ENCODE data around the gene TMEM115.

The TMEM115 gene

DNA sequence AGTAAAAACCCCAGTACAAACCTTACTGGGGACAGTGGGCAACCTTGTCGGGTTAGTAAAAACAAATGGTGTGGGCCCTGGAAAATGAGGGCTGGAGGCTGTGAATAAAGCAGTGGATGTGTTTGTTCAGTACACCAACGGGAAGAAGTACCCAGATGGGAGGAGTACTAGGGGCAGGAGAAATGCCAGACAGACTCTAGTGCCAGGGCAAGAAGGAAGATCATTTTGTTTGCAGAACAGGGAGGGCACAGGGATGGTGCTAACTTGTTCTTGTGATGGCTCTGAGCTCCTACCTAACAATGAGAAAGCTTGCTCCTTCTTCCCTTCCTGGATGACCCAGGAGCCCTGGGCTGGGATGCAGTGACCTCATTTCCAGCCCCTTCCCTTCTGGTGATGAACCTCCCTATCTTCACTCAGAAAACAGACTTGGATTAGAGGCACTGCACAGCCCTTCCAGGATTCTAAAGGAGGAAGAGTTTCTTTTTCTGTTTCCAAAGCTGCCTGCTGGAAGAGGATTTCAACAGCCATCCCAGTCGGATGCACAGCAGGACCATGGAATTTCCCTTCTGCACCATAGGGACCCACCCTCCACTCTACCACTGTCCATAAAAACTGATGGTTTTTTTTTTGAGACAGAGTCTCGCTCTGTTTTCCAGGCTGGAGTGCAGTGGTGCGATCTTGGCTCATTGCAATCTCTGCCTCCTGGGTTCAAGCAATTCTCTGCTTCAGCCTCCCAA is 24.8 kb downstream of the TMEM115 start:
- H2AFZ ChIP-seq (ENCODE audit: low read depth, low read length), result no peak overlapping the region
- H3K27ac ChIP-seq (ENCODE audit: low read length), result no peak overlapping the region
- H3K4me1 ChIP-seq (ENCODE audit: low read length), result peaks cover 21% of the 10 kb centered on the region
- no peak overlapping the region for H3K4me2 ChIP-seq (ENCODE audit: low read length)
- H3K9me3 ChIP-seq (ENCODE audit: insufficient read depth, low read length), result no peaks in the 10 kb centered on the region
- no peaks in the 10 kb centered on the region for H3K27me3 ChIP-seq (ENCODE audit: low read depth, low read length)
- no peak overlapping the region for H3K4me3 ChIP-seq (ENCODE audit: low read length)
- H3K36me3 ChIP-seq (replicated peaks; ENCODE audit: low read depth, low read length), result peaks cover 51% of the 10 kb centered on the region
- TF ChIP-seq EZH2phosphoT487 (IDR thresholded peaks at IDR 0.05; ENCODE audit: low read depth), result no peak
- TF ChIP-seq, protein P1, sequence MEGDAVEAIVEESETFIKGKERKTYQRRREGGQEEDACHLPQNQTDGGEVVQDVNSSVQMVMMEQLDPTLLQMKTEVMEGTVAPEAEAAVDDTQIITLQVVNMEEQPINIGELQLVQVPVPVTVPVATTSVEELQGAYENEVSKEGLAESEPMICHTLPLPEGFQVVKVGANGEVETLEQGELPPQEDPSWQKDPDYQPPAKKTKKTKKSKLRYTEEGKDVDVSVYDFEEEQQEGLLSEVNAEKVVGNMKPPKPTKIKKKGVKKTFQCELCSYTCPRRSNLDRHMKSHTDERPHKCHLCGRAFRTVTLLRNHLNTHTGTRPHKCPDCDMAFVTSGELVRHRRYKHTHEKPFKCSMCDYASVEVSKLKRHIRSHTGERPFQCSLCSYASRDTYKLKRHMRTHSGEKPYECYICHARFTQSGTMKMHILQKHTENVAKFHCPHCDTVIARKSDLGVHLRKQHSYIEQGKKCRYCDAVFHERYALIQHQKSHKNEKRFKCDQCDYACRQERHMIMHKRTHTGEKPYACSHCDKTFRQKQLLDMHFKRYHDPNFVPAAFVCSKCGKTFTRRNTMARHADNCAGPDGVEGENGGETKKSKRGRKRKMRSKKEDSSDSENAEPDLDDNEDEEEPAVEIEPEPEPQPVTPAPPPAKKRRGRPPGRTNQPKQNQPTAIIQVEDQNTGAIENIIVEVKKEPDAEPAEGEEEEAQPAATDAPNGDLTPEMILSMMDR (IDR thresholded peaks at IDR 0.05; ENCODE audit: low read depth, low read length), result no peak
- H3K9ac ChIP-seq (ENCODE audit: low read length), result no peak overlapping the region
- H3K79me2 ChIP-seq (ENCODE audit: low read length), result peaks cover 72% of the 10 kb centered on the region
- H4K20me1 ChIP-seq (ENCODE audit: insufficient read depth, low read length), result peaks cover 15% of the 10 kb centered on the region

DNA sequence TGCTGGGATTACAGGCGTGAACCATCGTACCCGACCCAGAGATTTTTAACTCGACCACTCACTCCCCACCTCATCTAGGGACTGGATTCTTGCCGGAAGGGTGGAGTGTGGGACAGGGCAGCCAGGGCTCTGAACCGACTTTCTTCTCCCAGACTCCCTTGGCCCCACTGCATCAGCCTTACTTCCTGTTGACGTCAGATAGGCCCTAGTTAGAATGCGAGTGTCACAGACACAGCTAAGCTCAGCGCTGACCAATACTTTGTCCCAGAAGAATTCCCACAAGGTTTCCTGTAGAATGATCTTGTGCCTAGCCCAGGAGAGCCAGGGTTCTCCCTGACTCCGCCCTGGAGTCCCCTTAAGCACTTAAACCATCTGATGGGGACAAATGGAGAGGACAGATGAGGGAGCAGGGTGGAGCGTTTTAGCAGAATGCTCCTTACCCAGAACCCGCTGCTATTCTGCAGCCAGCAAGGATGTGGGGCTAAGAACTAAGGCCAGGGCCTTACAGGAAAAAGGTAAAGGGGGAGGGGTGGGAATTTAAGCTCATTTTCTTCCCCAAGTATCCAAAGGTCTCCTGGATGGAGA is 25.5 kb downstream of the TMEM115 start:
- no peak overlapping the region for H3K4me2 ChIP-seq (ENCODE audit: low read length)
- H3K36me3 ChIP-seq (replicated peaks; ENCODE audit: low read depth, low read length), result peaks cover 53% of the 10 kb centered on the region
- no peaks in the 10 kb centered on the region for H3K27me3 ChIP-seq (ENCODE audit: low read depth, low read length)
- no peak overlapping the region for H3K9ac ChIP-seq (ENCODE audit: low read length)
- peaks cover 18% of the 10 kb centered on the region for H3K4me1 ChIP-seq (ENCODE audit: low read length)
- H4K20me1 ChIP-seq (ENCODE audit: insufficient read depth, low read length), result peaks cover 15% of the 10 kb centered on the region
- no peak for TF ChIP-seq EZH2phosphoT487 (IDR thresholded peaks at IDR 0.05; ENCODE audit: low read depth)
- TF ChIP-seq, protein P1 (IDR thresholded peaks at IDR 0.05; ENCODE audit: low read depth, low read length), result no peak
- peaks cover 71% of the 10 kb centered on the region for H3K79me2 ChIP-seq (ENCODE audit: low read length)
- H3K4me3 ChIP-seq (ENCODE audit: low read length), result no peak overlapping the region
- H3K27ac ChIP-seq (ENCODE audit: low read length), result no peak overlapping the region
- H2AFZ ChIP-seq (ENCODE audit: low read depth, low read length), result no peak overlapping the region
- no peaks in the 10 kb centered on the region for H3K9me3 ChIP-seq (ENCODE audit: insufficient read depth, low read length)

DNA sequence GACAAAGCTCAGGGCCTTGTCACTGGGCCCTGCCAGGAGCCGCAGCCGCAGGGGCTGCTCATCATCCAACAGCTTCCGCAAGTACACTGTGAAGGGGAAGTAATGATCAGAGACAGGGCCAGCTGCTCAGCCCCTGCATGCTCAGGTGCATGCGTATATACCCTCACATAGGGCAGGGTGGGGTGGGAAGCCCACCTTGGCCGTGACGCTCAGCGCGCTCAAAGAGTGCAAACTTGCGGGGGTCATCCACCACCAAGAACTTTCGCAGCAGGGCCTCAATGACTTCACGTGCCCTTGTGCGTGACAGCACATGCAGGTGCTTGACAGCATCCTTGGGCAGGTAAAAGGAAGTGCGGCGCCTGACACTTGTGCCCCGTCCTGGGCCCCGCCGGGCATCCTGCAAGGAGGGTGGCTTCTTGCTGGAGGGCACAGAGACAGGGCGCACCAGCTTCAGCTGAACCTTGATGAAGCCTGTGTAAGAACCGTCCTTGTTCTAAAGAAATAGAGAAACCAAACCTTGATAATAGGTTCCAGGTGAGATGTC is 27.9 kb downstream of the TMEM115 start:
- peaks cover 15% of the 10 kb centered on the region for H4K20me1 ChIP-seq (ENCODE audit: insufficient read depth, low read length)
- no peak overlapping the region for H3K27ac ChIP-seq (ENCODE audit: low read length)
- H3K36me3 ChIP-seq (replicated peaks; ENCODE audit: low read depth, low read length), result peaks cover 51% of the 10 kb centered on the region
- H3K9me3 ChIP-seq (ENCODE audit: insufficient read depth, low read length), result no peaks in the 10 kb centered on the region
- no peak overlapping the region for H3K9ac ChIP-seq (ENCODE audit: low read length)
- H2AFZ ChIP-seq (ENCODE audit: low read depth, low read length), result no peak overlapping the region
- peaks cover 25% of the 10 kb centered on the region for H3K4me1 ChIP-seq (ENCODE audit: low read length)
- H3K79me2 ChIP-seq (ENCODE audit: low read length), result peaks cover 68% of the 10 kb centered on the region
- H3K27me3 ChIP-seq (ENCODE audit: low read depth, low read length), result no peaks in the 10 kb centered on the region
- TF ChIP-seq, protein P1 (IDR thresholded peaks at IDR 0.05; ENCODE audit: low read depth, low read length), result no peak
- TF ChIP-seq EZH2phosphoT487 (IDR thresholded peaks at IDR 0.05; ENCODE audit: low read depth), result no peak
- no peak overlapping the region for H3K4me3 ChIP-seq (ENCODE audit: low read length)
- no peak overlapping the region for H3K4me2 ChIP-seq (ENCODE audit: low read length)

DNA sequence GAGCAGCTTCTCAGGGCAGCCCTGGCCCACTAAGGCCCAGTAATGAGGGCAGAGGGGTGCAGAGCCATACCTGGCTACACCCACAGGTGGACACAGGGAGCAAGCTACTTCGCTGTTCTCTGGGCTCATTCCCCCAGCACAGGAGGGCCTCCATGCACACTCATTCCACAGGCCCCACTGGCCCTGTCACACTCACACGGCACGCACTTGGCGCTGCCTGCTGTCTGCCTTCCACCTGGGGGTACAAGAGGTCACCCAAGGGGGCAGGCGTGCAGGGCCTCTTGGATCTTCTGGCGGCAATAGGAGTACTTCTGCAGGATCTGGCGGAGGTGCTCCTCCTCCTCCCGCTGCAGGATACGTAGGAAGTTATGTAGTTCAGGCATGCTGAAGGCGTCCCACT is 29.0 kb downstream of the TMEM115 start:
- TF ChIP-seq EZH2phosphoT487 (IDR thresholded peaks at IDR 0.05; ENCODE audit: low read depth), result no peak
- TF ChIP-seq, protein P1 (IDR thresholded peaks at IDR 0.05; ENCODE audit: low read depth, low read length), result no peak
- Histone ChIP-seq H3K4me3 (ENCODE audit: low read length) (no peak overlapping the region), H3K4me1 (ENCODE audit: low read length) (peaks cover 16% of the 10 kb centered on the region), H2AFZ (ENCODE audit: low read depth, low read length) (no peak overlapping the region), H3K9me3 (ENCODE audit: insufficient read depth, low read length) (no peaks in the 10 kb centered on the region), H3K36me3 (replicated peaks; ENCODE audit: low read depth, low read length) (peaks cover 45% of the 10 kb centered on the region), H3K27me3 (ENCODE audit: low read depth, low read length) (no peaks in the 10 kb centered on the region), H3K4me2 (ENCODE audit: low read length) (no peak overlapping the region), H3K9ac (ENCODE audit: low read length) (no peak overlapping the region), H3K27ac (ENCODE audit: low read length) (no peak overlapping the region), H3K79me2 (ENCODE audit: low read length) (peaks cover 61% of the 10 kb centered on the region), H4K20me1 (ENCODE audit: insufficient read depth, low read length) (peaks cover 15% of the 10 kb centered on the region)
